GM21515 (cell line): ENCODE measurements around the gene DCHS1.

Source experiments
- ATAC-seq: cut with Tn5 transposase; IDR thresholded peaks from one replicate; pipeline ENCODE4 v1.9.1; 2021; ENCODE audit not compliant: unreplicated experiment

DCHS1 gene

GRCh38 chr11:6674219-6674597, 18.6 kb upstream of the DCHS1 start:
- no peak for ATAC-seq

GRCh38 chr11:6673523-6674218, 18.1 kb upstream of the DCHS1 start:
- ATAC-seq: no peak

GRCh38 chr11:6671991-6672390, 16.4 kb upstream of the DCHS1 start:
- no peak for ATAC-seq

GRCh38 chr11:6670202-6670830, 14.7 kb upstream of the DCHS1 start:
- no peak for ATAC-seq

GRCh38 chr11:6667733-6668374, 12.2 kb upstream of the DCHS1 start:
- ATAC-seq: no peak

GRCh38 chr11:6666302-6667183, 10.9 kb upstream of the DCHS1 start:
- ATAC-seq: no peak

- ATAC-seq: no peak
Observed at GRCh38 chr11:6664551-6664950, 8.9 kb upstream of the DCHS1 start.

- no peak for ATAC-seq
Observed at GRCh38 chr11:6663794-6664469, 8.3 kb upstream of the DCHS1 start.

GRCh38 chr11:6660712-6661111, 5.1 kb upstream of the DCHS1 start:
- no peak for ATAC-seq

GRCh38 chr11:6658647-6659046, 3.0 kb upstream of the DCHS1 start:
- ATAC-seq: no peak

- ATAC-seq: no peak
Observed at GRCh38 chr11:6657346-6657745, 1.7 kb upstream of the DCHS1 start.

- ATAC-seq: no peak
Observed at GRCh38 chr11:6656936-6657335, 1.3 kb upstream of the DCHS1 start.

- no peak for ATAC-seq
Observed at GRCh38 chr11:6656584-6656915, 941 bp upstream of the DCHS1 start.

GRCh38 chr11:6655020-6655789, 404 bp downstream of the DCHS1 start:
- no peak for ATAC-seq

- ATAC-seq: no peak
Observed at GRCh38 chr11:6654281-6655019, 1.2 kb downstream of the DCHS1 start.

- ATAC-seq: no peak
Observed at GRCh38 chr11:6653656-6654055, 2.0 kb downstream of the DCHS1 start.

- no peak for ATAC-seq
Observed at GRCh38 chr11:6653097-6653496, 2.5 kb downstream of the DCHS1 start.

GRCh38 chr11:6652182-6652581, 3.4 kb downstream of the DCHS1 start:
- ATAC-seq: no peak

GRCh38 chr11:6650980-6651379, 4.6 kb downstream of the DCHS1 start:
- no peak for ATAC-seq

- ATAC-seq: no peak
Observed at GRCh38 chr11:6650104-6650503, 5.5 kb downstream of the DCHS1 start.
